Gastrocnemius medialis (tissue), 4 donors: ENCODE data around the gene KRT80.

Experiments used
- POLR2A ChIP-seq, 2 donors: fragments of 450-650 bp; IDR thresholded peaks; one replicate each; pipeline ENCODE4 v1.6.1; 2017; ENCODE audit warnings: antibody characterized with exemption in 2 of 2, mild to moderate bottlenecking in 2 of 2, moderate library complexity in 2 of 2
- TF ChIP-seq, protein P1 (sequence below), 5 experiments: fragments of 450-650 bp in 3 of 5; fragments of 200-600 bp in 2 of 5; sonication (generic) in 2 of 5; IDR thresholded peaks in 4 of 5; conservative IDR thresholded peaks in 1 of 5; 1 replicate in 4 of 5; 2 replicates in 1 of 5; pipeline ENCODE4 v1.5.1; 2016 to 2019; ENCODE audit warnings: antibody characterized with exemption in 5 of 5, mild to moderate bottlenecking in 3 of 5, moderate library complexity in 3 of 5

DNA sequence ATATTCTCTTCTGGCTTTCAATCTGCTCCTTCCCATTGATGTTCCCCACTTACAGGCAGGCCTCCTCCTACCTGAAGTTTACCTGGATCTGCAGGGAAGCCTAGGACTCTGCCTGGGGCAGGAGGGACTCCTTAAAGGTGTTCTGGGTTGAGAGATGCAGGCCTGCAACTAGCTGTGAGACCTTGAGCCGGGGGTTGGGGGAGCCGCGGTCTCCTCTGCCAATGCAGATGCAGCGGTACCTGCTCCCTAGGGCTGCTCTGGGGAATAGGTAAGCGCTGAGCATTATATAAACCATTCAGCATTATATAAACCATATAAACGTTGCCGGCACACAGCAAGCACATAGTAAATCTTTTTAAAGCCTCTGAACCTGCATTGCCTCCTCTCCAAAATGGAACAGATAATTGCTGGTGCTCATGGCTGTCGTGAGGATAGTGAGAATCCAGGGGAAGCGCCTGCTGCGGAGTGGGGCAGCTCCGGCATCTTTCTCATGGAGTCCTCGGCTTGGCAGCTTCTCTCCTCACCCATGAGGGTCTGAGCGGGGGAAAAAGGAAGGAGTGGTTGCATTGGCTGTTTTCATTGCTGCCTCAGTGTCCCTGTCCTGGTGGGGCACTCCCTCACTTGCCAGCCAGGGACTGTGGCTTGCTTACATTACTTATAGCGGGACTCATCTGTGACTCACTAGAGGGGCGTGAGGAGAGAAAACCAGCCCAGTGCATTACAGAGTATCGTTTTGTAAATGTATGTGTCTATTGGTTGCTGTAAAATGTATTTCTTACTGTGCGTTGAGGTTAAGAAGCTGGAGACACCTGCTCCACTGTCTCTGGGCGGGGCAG, 12.5 kb upstream of the KRT80 start:
- TF ChIP-seq, protein P1, sequence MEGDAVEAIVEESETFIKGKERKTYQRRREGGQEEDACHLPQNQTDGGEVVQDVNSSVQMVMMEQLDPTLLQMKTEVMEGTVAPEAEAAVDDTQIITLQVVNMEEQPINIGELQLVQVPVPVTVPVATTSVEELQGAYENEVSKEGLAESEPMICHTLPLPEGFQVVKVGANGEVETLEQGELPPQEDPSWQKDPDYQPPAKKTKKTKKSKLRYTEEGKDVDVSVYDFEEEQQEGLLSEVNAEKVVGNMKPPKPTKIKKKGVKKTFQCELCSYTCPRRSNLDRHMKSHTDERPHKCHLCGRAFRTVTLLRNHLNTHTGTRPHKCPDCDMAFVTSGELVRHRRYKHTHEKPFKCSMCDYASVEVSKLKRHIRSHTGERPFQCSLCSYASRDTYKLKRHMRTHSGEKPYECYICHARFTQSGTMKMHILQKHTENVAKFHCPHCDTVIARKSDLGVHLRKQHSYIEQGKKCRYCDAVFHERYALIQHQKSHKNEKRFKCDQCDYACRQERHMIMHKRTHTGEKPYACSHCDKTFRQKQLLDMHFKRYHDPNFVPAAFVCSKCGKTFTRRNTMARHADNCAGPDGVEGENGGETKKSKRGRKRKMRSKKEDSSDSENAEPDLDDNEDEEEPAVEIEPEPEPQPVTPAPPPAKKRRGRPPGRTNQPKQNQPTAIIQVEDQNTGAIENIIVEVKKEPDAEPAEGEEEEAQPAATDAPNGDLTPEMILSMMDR (IDR thresholded peaks at IDR 0.05 in 4 of 5, conservative IDR thresholded peaks at IDR 0.05 in 1 of 5) = no peak
- TF ChIP-seq POLR2A (IDR thresholded peaks at IDR 0.05) = no peak
